Measurements from ENCODE around the gene ARCN1. TPM values are rescaled to one million over a fixed set of nuclear protein-coding genes. Genes with fewer than 3 reads are reported as not detected.

The ARCN1 gene
- total RNA-seq, 1 donor from 2014 or later = 112 TPM

DNA sequence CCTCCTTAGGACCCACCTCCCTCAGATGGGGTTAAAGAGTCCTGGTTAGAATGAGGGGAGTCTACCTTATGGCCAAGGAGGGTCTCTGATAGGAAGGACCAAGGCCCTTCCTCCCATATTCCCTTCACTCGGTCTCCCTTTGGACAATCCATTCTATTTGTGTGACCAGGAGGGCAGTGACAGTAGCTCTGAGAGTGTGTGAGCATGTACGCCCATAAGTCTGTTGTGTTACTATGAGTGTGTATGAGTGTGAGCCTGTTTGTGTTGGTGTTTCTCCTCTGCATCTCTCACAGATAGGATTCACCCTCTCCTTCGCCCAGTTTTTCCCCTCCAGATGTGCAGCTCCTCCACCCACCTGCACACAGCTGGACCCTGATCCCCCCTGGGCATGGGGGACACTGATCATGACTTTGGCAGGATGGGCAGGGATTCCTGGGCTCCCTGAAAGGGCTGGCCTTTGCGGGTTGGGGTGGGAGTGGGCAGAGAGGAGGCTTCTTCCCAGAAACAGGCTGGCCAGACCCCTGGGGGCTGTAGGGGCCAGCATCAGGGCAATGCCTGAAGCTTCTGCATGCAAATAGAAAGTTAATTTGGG lies 49.7 kb downstream of the ARCN1 start:
- Mint-ChIP-seq H3K9me3 (no peaks in the 10 kb centered on the region), H3K4me3 (peak overlapping the region; percentile 95), H3K4me1 (peaks cover 64% of the 10 kb centered on the region), H3K36me3 (peaks cover 4% of the 10 kb centered on the region), H3K27ac (peak overlapping the region; percentile 97), H3K27me3 (ENCODE audit: insufficient read depth, low read depth) (peaks cover 11% of the 10 kb centered on the region)
- Histone ChIP-seq H3F3A (ENCODE audit: low read depth) (peaks cover 5% of the 10 kb centered on the region), H3K9ac (peak overlapping the region; percentile 50), H2AFZ (replicated peaks) (no peak overlapping the region), H3K27ac (peak overlapping the region; percentile 70), H4K20me1 (ENCODE audit: low read depth) (peaks cover 16% of the 10 kb centered on the region), H3K4me1 (peaks cover 49% of the 10 kb centered on the region), H3K27me3 (no peaks in the 10 kb centered on the region), H3K36me3 (no peaks in the 10 kb centered on the region), H3K79me2 (ENCODE audit: low read depth) (peaks cover 35% of the 10 kb centered on the region), H3K9me3 (ENCODE audit: low read depth) (no peaks in the 10 kb centered on the region), H3K4me2 (peak overlapping the region; percentile 91), H3K4me3 (peak overlapping the region; percentile 89)
- DNase-seq (ENCODE audit: low spot score) = no peak
- TF ChIP-seq CTCF (IDR thresholded peaks at IDR 0.05) = no peak
- no peak for TF ChIP-seq EZH2 (IDR thresholded peaks at IDR 0.05)
- TF ChIP-seq EZH2phosphoT487 (IDR thresholded peaks at IDR 0.05) = no peak

DNA sequence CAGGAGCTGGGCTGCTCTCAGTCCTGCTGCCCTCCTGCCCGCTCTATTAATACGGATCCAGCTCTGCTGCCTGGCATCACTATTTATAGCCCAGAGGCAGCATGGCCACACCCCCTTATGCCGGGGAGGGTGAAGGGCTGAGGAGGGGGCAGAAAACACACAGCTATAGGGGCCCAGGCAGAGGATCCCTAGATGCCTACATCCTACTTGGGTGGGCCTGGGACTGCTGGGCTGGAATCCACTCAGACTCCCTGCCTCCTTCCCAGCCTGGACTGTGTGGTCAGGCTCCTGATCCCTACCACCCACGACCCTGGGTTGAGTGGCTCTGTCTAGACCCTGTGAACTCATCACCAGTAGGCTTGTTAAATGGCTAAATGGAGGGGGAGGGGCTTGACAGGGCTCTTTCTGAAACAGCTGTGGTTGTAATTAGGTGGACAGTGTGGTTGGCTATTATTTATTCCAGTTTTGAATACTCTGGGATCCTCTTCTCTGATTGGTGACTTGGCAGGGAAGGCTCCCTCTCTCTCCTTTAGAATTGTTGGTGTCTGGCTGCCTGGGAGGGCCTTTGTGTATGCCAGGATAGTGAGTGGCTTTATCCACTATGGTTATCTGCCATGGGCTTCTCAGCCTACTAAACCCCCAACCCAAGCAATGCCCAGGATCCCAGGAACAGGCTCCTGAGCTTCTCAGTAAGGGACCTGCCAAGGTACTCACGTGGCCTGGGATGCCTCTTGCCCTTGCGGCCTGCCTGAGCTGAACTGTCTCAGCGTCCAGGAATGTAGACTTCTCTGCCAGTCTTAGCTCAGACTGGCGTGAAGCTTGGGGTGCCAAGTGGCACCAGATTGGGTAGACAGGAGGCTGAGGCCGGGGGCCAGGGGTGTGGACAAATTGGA lies 50.4 kb downstream of the ARCN1 start:
- Mint-ChIP-seq H3K9me3 (no peaks in the 10 kb centered on the region), H3K27me3 (ENCODE audit: insufficient read depth, low read depth) (peaks cover 11% of the 10 kb centered on the region), H3K27ac (no peak overlapping the region), H3K4me1 (peaks cover 57% of the 10 kb centered on the region), H3K4me3 (peak overlapping the region; percentile 95), H3K36me3 (peaks cover 7% of the 10 kb centered on the region)
- H4K20me1 ChIP-seq (ENCODE audit: low read depth) = peaks cover 16% of the 10 kb centered on the region
- H3F3A ChIP-seq (ENCODE audit: low read depth) = peaks cover 5% of the 10 kb centered on the region
- no peak overlapping the region for H3K27ac ChIP-seq
- peak overlapping the region; percentile 89 for H3K4me3 ChIP-seq
- no peak overlapping the region for H2AFZ ChIP-seq (replicated peaks)
- H3K36me3 ChIP-seq = no peaks in the 10 kb centered on the region
- peak; percentile 49 for DNase-seq (ENCODE audit: low spot score)
- no peaks in the 10 kb centered on the region for H3K27me3 ChIP-seq
- H3K4me1 ChIP-seq = peaks cover 43% of the 10 kb centered on the region
- H3K9ac ChIP-seq = no peak overlapping the region
- no peaks in the 10 kb centered on the region for H3K9me3 ChIP-seq (ENCODE audit: low read depth)
- peaks cover 35% of the 10 kb centered on the region for H3K79me2 ChIP-seq (ENCODE audit: low read depth)
- no peak for TF ChIP-seq EZH2phosphoT487 (IDR thresholded peaks at IDR 0.05)
- TF ChIP-seq EZH2 (IDR thresholded peaks at IDR 0.05) = no peak
- no peak for TF ChIP-seq CTCF (IDR thresholded peaks at IDR 0.05)
- peak overlapping the region; percentile 91 for H3K4me2 ChIP-seq

GRCh38 chr11:118623269-118623655 lies 51.1 kb downstream of the ARCN1 start:
- no peak overlapping the region for H3K4me3 ChIP-seq
- peak overlapping the region; percentile 91 for H3K4me2 ChIP-seq
- H3K9me3 ChIP-seq (ENCODE audit: low read depth) = no peaks in the 10 kb centered on the region
- peaks cover 7% of the 10 kb centered on the region for H3K36me3 Mint-ChIP-seq
- H3K4me1 Mint-ChIP-seq = peaks cover 50% of the 10 kb centered on the region
- DNase-seq (ENCODE audit: low spot score) = no peak
- no peaks in the 10 kb centered on the region for H3K36me3 ChIP-seq
- peaks cover 16% of the 10 kb centered on the region for H4K20me1 ChIP-seq (ENCODE audit: low read depth)
- peaks cover 37% of the 10 kb centered on the region for H3K4me1 ChIP-seq
- H3K4me3 Mint-ChIP-seq = peak overlapping the region; percentile 95
- H3K9me3 Mint-ChIP-seq = no peaks in the 10 kb centered on the region
- H3K79me2 ChIP-seq (ENCODE audit: low read depth) = peaks cover 35% of the 10 kb centered on the region
- H2AFZ ChIP-seq (replicated peaks) = no peak overlapping the region
- H3K27me3 ChIP-seq = no peaks in the 10 kb centered on the region
- no peak overlapping the region for H3K27ac ChIP-seq
- peaks cover 5% of the 10 kb centered on the region for H3F3A ChIP-seq (ENCODE audit: low read depth)
- peaks cover 11% of the 10 kb centered on the region for H3K27me3 Mint-ChIP-seq (ENCODE audit: insufficient read depth, low read depth)
- no peak for TF ChIP-seq EZH2 (IDR thresholded peaks at IDR 0.05)
- no peak for TF ChIP-seq EZH2phosphoT487 (IDR thresholded peaks at IDR 0.05)
- TF ChIP-seq CTCF (IDR thresholded peaks at IDR 0.05) = no peak
- no peak overlapping the region for H3K9ac ChIP-seq
- no peak overlapping the region for H3K27ac Mint-ChIP-seq
